Stimulated activated CD8-positive, alpha-beta memory T cell treated with anti-CD3 and anti-CD28 coated beads, Interleukin-7, amount 100 ng/mL, for 4 hours (primary cell): Measurements from ENCODE around the gene BCR.

ENCODE experiments used
- DNase-seq, 2 donors: peaks; one replicate each; pipeline ENCODE4 v3.0.0-alpha.2; 2020; ENCODE audit warnings: low read depth in 2 of 2

Gene BCR

DNA sequence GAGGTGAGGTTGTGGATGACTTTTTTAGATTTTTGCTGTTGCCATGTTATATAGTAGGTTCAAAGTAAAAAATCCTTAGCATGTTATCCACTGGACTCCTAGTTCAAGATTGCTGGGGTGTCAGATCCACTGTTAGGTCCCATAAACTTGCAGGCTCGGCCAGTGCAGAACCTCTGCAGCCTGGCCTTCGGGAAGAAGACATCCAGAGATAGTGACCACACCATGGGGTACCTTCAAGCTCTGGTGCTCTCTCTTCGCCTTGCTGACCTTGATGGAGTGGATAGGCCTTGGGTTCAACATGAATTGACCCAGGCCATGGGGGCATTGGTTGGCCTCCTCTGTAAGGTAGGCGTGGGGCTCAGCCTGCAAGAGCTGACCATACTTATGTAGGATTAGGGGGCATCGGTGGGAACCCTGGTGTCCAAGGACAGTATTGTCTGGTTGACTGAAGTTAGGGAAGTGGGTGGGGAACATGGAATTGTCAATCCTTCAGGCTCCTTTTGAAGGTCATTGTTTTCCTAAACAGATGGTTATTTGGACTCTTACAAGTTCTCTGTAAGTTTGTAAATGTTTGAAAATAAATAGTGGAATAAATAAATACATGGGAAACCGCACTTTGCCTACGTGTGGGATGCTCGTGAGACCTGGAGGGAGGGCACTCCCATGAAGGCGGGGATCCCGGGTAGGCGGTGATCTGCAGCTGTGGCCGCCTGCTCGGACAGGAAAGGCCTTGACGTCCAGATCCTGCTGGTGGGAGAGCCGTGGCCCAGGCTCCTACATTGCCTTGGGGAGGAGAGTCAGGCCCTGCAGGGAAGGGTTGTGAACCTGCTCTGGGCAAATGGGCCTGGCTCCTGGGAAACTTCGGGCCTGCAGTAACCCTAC is 37.1 kb downstream of the BCR start:
- no peak for DNase-seq

- no peak for DNase-seq
Measured at GRCh38 chr22:23218053-23218866, 38.0 kb downstream of the BCR start.

- DNase-seq, result no peak
Measured at GRCh38 chr22:23218867-23219251, 38.5 kb downstream of the BCR start.

DNA sequence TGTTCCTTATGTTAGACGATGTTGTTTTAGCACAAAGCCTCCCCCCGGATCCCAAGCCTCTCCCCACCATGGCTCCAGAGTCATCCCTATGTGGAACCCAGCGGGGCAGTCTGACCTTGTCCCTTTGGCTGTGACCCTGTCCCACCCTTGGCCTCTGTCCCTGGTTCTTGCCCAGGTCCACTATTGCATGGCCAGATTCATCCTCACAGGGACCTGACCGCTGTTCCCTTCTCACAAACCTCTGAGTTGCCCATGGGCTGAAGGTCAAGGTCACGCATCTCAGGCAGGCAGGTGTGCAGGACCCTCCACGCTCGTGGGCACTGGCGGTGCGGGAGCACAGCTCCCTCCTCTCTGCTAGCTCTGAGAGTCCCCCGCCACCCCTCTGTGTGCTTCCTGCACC is 39.0 kb downstream of the BCR start:
- DNase-seq, result no peak

DNA sequence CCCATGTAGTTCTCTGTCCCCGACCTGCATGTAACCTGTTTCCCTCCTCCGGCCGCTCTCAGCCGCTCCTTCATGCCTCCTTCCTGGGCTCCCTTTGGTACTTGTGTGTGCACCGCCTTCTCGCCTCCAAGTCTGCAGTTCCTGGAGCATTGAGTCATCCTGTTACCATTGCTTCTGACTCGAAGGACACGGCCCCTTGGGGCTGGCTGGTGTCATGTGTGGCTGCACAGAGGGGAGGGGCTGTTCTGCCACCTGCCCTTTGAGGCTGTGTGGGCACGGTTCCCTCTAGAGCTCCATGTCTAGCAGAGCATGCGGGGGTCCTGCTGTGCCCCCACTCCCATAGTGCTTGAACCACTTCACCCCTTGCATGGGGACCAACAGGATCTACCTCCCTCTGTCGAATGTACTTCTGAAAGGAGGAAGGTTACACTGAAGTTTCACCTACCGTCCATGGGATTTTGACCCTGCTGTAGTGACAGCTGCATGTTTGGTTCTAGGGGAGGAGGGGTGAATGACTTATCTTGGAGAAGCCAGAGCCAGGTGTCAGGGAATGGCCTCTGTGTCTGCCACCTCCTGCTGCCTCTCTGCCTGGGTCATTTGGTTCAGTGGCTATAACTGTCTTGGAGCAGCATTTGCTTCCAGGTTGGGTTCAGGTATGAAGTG is 39.6 kb downstream of the BCR start:
- DNase-seq, result peak; percentile 31 to 47

GRCh38 chr22:23220485-23221350 is 40.4 kb downstream of the BCR start:
- DNase-seq, result no peak

- no peak for DNase-seq
Measured at GRCh38 chr22:23221351-23221804, 41.1 kb downstream of the BCR start.

- DNase-seq, result no peak
Measured at GRCh38 chr22:23222033-23222792, 41.9 kb downstream of the BCR start.

GRCh38 chr22:23222793-23223568 is 42.7 kb downstream of the BCR start:
- DNase-seq, result no peak

- no peak for DNase-seq
Measured at GRCh38 chr22:23223569-23224317, 43.4 kb downstream of the BCR start.

DNA sequence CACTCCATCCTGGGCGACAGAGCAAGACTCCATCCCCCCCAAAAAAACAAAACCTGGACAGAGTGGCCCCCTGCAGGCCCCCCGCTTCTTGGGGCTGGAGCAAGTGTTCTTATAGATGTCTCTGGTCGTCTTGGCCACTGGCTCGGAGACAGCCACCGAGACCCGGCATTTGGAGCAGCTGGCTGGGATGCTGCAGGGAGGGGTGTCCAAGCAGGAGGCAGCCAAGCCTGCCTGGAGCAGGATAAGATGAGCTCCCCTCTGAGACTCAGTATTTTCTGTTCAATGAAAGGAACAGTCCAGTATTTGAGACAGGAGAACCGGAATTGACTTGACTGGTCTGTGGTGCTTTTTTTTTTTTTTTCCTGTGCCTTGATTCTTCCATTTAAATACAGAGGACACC is 44.5 kb downstream of the BCR start:
- DNase-seq, result no peak

GRCh38 chr22:23225337-23225723 is 45.0 kb downstream of the BCR start:
- DNase-seq, result no peak

GRCh38 chr22:23225724-23226496 is 45.6 kb downstream of the BCR start:
- no peak for DNase-seq

DNA sequence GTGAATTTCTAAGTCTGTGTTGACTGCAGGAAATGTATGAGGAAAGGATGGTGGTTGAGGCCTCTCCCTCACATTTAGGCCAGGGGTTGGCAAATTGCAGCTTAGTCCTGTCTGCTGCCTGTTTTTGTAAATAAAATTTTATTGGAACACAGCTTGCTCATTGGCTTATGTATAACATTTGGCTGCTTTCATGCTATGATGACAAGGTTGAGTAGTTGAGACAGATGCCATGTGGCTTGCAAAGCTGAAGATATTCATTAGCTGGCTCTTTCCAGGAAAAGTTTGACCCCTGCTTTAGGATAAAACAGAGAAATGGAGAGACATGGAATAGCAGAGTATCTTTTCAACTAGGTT is 46.2 kb downstream of the BCR start:
- no peak for DNase-seq

DNA sequence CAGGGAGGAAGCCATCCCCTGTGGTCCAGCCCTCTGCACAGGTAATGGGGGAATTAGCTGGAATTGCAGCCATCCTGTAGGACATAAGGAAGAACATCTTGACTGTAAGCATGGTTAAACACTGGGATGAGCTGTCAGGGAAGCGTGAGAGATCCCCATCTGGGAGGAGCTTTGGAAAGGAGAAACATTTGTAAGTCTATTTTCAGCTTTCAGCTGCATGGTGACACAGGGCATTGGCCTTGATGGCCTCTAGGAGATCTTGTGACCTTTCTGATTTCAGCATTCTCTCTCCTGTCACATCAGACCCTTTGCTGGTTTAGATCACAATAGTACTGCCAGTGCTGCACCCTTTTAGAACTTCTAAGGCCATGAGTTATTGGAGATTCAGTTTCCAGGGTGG is 47.1 kb downstream of the BCR start:
- DNase-seq, result no peak

- DNase-seq, result no peak
Measured at GRCh38 chr22:23228503-23228902, 48.2 kb downstream of the BCR start.

DNA sequence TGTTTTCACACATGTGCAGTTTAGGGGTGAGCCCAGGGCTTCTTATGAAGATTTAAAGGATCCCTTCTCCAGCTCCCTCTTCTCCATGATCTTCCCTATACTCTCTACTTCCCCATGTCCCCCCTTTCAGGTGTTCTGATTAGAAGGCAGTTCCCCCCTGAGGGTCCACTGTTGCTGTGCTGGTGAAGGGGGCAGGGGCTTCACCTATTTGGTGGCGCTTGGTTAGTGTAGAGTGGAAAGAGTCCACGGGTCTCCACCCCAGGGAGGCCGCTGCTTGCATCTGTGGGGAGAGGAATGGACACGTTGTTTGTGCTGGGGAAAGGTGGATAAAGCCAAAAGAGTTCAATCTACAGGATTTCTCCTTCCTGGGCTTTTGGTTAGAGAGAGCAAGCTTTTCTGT is 49.3 kb downstream of the BCR start:
- DNase-seq, result no peak

DNA sequence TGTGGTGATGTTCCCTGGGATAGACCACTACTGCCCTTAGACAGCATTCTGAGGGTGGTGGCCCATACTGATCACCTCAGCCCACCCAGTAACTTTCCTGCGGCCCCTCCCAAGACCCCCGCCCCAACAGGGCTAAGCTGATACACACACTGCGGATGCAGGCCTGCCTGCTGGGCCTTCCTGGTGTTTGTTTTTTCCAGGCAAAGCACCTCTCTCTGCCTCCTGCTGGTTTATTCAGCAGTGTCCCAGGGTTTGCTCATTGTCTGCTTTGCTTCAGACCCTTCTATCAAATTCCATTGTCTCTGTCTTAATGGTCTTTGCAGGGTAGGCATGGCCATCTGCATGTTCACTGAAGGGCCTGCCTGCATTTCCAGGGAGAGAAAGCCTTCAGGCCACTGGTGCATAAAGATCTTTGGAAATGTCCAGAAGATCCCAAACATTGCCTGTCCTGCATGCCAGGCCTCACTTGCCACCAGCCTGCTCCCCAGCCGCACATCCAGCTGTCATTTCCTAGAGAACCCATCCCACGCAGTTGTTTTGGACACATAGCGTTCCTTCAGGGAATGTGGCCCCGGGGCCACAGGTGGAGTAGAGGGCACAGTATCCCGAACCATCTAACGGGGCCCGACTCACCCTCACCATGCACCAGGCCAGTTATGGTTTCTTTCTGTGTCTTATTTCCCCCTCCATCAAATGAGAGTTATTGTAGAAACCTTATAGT is 50.2 kb downstream of the BCR start:
- DNase-seq, result no peak
